HG02678 (cell line): ENCODE measurements around the gene B4GALT6.
A peak's percentile ranks its signal among the peaks of the same experiment; 100 is the strongest.

Source experiments
- ATAC-seq: cut with Tn5 transposase; IDR thresholded peaks from one replicate; pipeline ENCODE4 v1.9.1; 2021; ENCODE audit warnings: mild to moderate bottlenecking, moderate library complexity; ENCODE audit not compliant: unreplicated experiment

Gene B4GALT6

GRCh38 chr18:31596081-31596872 lies 88.1 kb downstream of the B4GALT6 start:
- no peak for ATAC-seq

- no peak for ATAC-seq
Observed at GRCh38 chr18:31595121-31595771, 89.1 kb downstream of the B4GALT6 start.

DNA sequence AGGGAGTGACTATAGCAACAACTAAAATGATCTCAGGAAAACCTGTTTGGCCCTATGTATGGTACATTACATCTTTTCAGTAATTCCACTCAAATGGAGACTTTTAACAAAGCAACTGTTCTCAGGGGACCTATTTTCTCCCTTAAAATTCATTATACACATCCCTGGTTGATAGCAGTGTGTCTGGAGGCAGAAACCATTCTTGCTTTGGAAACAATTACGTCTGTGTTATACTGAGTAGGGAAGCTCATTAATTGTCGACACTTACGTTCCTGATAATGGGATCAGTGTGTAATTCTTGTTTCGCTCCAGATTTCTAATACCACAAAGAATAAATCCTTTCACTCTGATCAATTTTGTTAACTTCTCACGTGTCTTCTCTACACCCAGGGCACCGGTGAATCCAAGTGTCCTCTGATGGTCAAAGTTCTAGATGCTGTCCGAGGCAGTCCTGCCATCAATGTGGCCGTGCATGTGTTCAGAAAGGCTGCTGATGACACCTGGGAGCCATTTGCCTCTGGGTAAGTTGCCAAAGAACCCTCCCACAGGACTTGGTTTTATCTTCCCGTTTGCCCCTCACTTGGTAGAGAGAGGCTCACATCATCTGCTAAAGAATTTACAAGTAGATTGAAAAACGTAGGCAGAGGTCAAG lies 91.7 kb downstream of the B4GALT6 start:
- no peak for ATAC-seq

DNA sequence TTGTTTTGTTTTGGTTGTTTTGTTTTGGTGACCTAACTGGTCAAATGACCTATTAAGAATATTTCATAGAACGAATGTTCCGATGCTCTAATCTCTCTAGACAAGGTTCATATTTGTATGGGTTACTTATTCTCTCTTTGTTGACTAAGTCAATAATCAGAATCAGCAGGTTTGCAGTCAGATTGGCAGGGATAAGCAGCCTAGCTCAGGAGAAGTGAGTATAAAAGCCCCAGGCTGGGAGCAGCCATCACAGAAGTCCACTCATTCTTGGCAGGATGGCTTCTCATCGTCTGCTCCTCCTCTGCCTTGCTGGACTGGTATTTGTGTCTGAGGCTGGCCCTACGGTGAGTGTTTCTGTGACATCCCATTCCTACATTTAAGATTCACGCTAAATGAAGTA lies 92.8 kb downstream of the B4GALT6 start, which contains the start of gene TTR:
Gene TTR, plus strand, starts transcription at position 250 of the 400 bp plus-strand sequence. Its CDS starts 26 bp downstream, at position 276.
- no peak for ATAC-seq

- no peak for ATAC-seq
Observed at GRCh38 chr18:31591113-31591512, 93.3 kb downstream of the B4GALT6 start.

GRCh38 chr18:31590570-31590969 lies 93.8 kb downstream of the B4GALT6 start:
- ATAC-seq = no peak

DNA sequence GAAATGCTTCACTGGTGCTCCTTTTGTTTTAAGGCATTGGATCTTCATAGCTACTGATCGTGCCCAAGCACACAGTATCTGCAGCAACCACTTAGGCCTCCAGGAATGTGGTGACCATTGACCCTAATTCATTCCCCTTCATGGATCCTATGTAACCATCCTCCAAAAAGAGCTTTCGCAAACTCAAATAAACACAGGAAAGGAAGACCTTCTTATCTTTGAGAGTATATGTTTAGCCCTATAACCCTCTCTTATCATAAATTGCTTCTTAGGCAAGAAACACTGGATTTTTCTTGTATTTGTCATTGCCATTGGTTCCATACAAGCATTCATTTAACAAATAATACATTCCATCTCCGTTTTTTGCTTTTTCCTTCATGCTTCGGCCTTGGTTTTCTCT lies 96.9 kb downstream of the B4GALT6 start:
- ATAC-seq = no peak

GRCh38 chr18:31586616-31587015 lies 97.8 kb downstream of the B4GALT6 start:
- ATAC-seq = no peak

DNA sequence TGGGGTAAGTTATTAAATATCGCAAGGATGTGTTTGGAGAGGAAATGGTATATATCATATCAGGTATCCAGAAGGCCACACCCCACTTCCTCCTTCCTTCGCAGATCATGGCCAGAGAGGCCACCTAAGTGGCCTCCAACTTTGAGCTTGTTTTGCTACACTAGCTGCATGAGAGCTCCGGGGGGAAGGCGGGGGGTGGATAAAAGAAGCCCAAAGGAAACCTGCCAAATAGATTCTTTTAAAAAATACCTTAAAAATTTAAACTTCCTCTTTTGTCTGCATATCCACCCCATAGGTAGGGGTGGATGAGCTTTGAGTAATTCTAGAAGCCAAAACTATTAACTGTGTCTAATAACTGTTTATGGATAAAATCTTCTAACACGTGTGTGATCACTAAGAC lies 98.4 kb downstream of the B4GALT6 start:
- no peak for ATAC-seq

DNA sequence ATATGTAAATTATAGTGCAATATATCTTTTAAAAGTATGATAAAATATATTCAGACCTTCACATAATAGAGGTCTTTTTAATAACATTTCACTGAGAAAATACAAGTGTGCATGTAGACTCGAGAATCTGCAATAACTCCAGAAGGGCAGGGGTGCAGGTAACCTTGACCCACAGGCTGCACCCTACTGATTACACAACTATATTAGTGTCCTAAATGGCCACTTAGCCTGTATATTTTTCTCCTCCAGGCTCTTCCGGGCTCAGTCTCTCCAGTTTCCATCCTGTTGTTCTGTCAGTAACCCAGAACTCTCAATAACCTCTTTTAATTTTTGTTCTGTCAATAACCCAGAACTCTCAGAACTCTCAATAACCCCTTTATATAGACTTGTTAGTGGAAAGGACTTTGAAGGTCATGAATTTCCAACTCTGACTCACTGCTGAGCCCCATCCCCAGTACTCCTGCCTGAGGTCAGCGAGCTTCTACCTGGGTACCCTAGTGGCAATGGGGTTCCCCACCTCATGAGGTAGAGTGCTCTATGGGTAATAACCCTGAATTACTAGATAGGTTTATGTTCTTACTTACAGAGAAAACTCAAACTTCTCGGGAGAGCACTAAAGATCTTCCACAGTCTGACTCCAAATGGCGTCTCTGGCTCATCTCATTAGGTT lies 101.1 kb downstream of the B4GALT6 start:
- no peak for ATAC-seq

- no peak for ATAC-seq
Observed at GRCh38 chr18:31581498-31582197, 102.7 kb downstream of the B4GALT6 start.

DNA sequence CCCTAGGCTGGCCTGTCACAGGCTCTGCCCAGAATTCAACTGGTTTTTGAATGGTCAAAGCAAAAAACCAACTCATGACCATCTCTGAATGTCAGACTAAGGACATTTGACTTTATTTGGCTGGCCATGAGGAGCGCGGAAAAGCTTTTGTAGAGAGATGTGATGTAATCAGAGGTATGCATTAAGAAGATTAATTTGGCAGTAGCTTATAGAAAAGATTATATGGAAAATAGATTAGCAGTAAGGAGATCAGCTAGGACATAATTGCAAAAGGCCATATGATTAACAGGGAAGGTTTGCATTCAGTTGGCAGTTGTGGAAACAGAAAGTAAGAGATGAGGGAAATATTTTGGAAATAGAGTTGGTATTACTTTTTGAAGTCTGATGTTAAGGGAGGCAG lies 105.0 kb downstream of the B4GALT6 start:
- no peak for ATAC-seq

- ATAC-seq = no peak
Observed at GRCh38 chr18:31578126-31578525, 106.3 kb downstream of the B4GALT6 start.

DNA sequence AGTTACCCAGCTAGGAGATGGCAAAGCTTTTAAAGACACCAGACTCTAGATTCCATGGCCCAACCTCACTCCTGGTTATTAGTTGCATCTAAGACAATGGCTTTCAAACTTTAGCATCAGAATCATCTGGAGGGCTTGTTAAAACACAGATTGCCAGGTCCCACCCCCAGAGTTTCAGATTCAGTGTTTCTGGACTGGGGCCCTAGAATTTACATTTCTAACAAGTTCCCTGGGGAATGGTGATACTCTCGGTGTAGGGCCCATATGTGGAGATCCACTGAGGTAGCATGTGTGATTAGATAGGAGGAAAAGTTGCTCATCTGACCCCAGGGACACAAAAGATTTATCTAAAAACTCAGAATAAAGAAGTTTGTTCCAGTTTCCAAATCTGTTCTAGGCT lies 107.2 kb downstream of the B4GALT6 start:
- ATAC-seq = peak; percentile 34

- peak; percentile 73 for ATAC-seq
Observed at GRCh38 chr18:31576670-31577069, 107.7 kb downstream of the B4GALT6 start.

DNA sequence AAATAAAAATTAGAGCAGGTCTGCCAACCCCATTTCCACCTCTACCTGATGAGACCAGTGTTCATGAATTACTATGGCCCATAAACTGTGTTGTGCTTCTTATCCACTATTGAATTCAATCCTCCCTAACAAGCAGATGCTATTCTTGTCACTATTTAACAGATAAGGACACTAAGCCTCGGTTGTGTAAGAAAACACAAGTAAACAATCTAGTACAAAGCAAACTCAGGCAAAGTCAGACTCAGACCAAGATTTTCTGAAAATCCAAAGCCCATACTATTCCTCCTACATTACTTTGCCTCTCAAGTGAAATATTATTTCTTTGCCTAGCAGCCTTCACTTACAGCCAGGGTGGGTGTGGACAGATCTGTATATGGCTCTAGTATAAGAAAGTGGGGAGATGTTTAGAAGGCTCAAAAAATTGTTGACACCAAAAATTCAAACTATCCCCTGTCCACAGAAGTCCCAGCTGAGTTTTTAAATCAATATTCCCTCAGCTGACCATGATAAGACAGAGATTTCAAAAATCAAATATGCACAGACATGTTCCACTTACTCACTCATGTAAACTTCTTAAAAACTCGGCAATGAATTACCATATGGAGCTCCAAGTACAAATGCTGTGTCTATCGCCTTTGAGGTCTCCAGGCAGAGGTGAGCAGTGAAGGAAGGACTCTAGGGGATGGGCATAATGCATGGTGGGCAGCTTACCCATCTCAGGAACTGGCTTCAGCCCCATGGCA lies 108.7 kb downstream of the B4GALT6 start:
- ATAC-seq = no peak

- ATAC-seq = no peak
Observed at GRCh38 chr18:31574359-31574758, 110.0 kb downstream of the B4GALT6 start.
